NCI-H1048 (cell line): ENCODE measurements around the gene PDE5A.
"Not testable (repeated sequence)": the region's sequence is repeated elsewhere in the genome, so short reads cannot be mapped to it uniquely, and the experiment has no call there.

Experiments
- DNase-seq: peaks from one replicate; lab custom pipeline; 2025; lab: John Stamatoyannopoulos, UW

PDE5A gene

DNA sequence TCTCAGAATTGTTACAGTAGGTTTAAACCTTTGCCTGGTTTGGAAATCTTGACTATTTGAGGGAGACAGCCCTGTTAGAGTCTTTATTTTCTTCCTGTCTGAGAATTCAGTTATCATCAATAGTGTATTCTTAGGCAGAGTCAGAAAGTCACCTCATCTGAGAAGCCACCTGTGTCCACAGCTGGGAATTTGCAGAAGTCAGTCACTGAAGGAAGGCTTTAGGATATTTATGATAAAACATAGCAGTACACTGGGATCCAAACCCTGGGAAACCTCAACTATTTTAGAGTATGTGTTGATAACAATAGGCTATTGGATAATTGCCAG lies 157.9 kb downstream of the PDE5A start:
- DNase-seq: not testable (repeated sequence)

DNA sequence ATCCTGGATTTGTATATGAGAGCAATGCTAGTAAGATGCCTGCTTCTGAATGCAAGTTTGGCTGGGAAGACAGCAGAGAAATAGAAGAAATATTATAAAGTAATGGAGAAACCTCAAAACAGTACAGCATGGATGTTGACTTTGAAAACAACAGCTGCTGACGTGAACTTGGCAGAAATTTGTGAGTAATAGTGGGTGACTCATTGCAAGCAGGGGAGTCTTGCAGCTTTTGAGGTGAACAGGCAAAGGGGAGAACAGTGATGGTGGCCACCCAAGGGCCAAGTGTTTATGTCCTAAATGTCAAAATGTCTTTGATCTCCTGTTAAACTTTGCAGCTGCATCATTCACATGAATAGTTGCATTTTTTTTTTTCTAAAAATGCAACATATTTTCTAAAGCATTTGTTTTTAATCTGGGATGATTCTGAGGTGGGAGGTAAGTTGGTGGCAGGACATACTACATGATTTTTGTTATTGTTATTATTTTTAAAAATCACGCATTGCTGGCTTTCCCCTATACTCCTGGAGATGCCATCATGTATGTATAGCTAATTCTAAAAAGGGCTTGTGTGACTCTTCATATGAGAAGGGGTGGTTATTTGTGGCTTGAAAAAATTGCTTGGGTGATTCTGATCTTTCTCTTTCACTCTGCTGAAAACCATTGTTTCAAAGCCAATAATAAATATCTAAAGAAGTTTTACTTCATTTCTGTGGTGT lies 158.4 kb downstream of the PDE5A start:
- DNase-seq: not testable (repeated sequence)

- not testable (repeated sequence) for DNase-seq
Observed at GRCh38 chr4:119469039-119469438, 159.6 kb downstream of the PDE5A start.

- not testable (repeated sequence) for DNase-seq
Observed at GRCh38 chr4:119462733-119463132, 165.9 kb downstream of the PDE5A start.

DNA sequence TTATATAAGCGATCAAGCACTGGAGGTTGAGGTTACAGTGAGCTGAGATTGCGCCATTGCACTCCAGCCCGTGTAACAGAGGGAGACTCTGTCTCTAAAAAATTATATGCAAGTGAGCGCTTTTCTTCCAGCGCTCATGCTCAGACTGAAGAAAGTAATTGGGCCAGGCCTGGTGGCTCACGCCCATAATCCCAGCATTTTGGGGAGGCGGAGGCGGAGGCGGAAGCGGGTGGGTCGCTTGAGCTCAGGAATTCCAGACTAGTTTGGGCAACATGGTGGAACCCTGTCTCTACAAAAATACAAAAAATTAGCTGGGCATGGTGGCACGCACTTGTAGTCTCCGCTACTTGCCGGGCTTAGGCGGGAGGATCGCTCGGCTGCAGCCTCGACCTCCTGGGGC lies 172.9 kb downstream of the PDE5A start:
- not testable (repeated sequence) for DNase-seq

DNA sequence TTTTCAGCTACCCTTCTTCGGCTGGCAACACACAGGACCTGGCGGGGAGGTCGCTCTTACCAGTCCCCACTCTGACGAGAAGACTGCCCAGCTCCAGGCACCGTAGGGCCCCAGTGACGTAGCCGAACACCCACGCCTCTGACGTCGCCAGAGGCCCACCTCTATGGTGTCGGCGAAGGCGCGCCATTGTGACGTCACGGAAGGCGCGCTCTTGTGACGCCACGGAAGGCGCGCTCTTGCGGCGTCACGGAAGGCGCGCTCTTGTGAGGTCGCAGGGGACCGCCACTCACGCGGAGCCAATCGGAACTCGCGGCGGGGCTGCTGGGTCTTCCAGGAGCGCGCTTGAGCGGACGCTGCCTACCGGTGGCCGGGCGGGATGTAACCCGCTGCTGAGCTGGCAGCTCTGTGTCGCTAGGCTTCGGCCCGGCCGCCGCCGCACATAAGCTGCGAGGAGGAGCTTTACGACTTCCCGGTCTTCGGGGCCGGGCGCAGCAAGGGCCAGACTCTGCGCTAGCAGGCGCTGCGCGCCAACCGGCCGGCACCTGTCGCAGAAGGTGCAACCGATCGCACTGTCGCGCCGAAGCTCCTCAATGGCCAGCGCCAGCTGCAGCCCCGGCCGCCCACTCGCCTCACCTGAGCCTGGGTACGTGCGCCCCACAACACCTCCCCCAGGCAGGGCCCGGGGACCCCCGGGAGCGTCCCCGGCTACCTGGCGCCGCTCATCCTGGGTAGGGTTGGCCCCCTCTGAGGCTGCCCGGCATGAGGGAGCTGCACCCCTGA lies 173.9 kb downstream of the PDE5A start:
- peak; percentile 80 for DNase-seq

GRCh38 chr4:119454151-119454490 lies 174.5 kb downstream of the PDE5A start:
- not testable (repeated sequence) for DNase-seq

DNA sequence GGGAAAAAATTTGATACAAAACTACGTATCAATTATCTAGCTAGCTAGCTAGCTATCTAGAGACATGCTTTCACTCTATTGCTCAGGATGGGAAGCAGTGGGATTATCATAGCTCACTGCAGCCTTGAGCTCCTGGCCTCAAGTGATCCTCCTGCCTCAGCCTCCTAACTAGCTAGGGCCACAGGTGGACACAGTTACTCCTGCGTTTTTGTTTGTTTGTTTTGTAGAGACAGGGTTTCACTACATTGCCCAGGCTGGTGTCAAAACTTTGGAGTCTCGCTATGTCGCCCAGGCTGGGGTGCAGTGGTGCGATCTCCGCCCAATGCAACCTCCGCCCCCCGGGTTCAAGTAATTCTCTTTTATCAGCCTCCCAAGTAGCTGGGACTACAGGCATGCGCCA lies 175.3 kb downstream of the PDE5A start:
- DNase-seq: not testable (repeated sequence)

DNA sequence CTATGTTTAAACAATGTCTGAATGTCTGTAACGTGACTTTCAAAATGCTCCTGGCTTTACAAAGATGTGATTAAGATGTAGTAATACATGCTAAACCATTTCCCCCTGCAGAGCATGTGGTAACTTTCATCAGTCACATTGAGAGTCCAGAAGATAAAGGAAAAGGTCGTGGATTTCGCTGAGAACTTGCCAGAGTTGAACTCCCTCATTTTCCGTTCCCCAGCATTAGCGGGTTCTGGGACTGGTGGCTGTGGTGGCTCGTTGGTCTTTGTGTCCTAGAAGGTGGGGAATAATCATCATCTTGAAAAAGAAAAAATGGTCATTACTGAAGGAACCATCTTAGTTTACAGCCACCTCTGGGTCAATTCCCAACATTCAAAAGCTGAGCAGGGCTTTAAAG lies 178.8 kb downstream of the PDE5A start:
- not testable (repeated sequence) for DNase-seq
